Kidney (tissue), 14 donors: Measurements from ENCODE around the gene PARN. TPM values are rescaled to one million over a fixed set of nuclear protein-coding genes. Genes with fewer than 3 reads are reported as not detected.

ENCODE experiments used
- DNase-seq, 5 donors: peaks; one replicate each; pipeline ENCODE4 v3.0.0-alpha.2; 2013 to 2020
- FAIRE-seq: peaks from 2 replicates; lab custom pipeline; 2012; peaks lifted over from hg19 to GRCh38; lab: Jason Lieb, UNC
- H3K27ac ChIP-seq, 2 donors: one replicate each; pipeline ENCODE4 v1.7.0; 2013; ENCODE audit warnings: low read depth in 2 of 2, low read length in 2 of 2, inconsistent platforms in 1 of 2
- H3K27me3 ChIP-seq: one replicate; pipeline ENCODE4 v1.7.1; 2013; ENCODE audit warnings: low read length, inconsistent platforms; ENCODE audit not compliant: control insufficient read depth, insufficient read depth
- H3K36me3 ChIP-seq, 3 donors: one replicate each; pipeline versions ENCODE4 v1.7.0 to v1.7.1; 2013; ENCODE audit warnings: low read length in 3 of 3, control low read depth in 1 of 3, inconsistent platforms in 1 of 3; ENCODE audit not compliant: insufficient read depth in 3 of 3, control insufficient read depth in 2 of 3
- H3K4me1 ChIP-seq, 3 donors: one replicate each; pipeline versions ENCODE4 v1.7.0 to v1.7.1; 2013; ENCODE audit warnings: low read length in 3 of 3, inconsistent platforms in 1 of 3, low read depth in 1 of 3; ENCODE audit not compliant: control insufficient read depth in 2 of 3, insufficient read depth in 2 of 3
- H3K4me3 ChIP-seq, 3 donors: one replicate each; pipeline versions ENCODE4 v1.7.0 to v1.8.1; 2013; ENCODE audit warnings: low read length in 3 of 3, control low read depth in 1 of 3, inconsistent platforms in 1 of 3
- H3K9ac ChIP-seq, 3 donors: one replicate each; pipeline versions ENCODE4 v1.7.0 to v1.7.1; 2013; ENCODE audit warnings: low read length in 3 of 3, control low read depth in 1 of 3, inconsistent platforms in 1 of 3
- H3K9me3 ChIP-seq, 3 donors: one replicate each; pipeline versions ENCODE4 v1.7.0 to v1.7.1; 2013; ENCODE audit warnings: low read length in 3 of 3, control low read depth in 1 of 3, inconsistent platforms in 1 of 3; ENCODE audit not compliant: control insufficient read depth in 2 of 3, insufficient read depth in 1 of 3
- intact Hi-C: fragments of 100-400 bp; cut with DNase I; formaldehyde crosslinking; loops from one replicate; pipeline ENCODE4 v1.11.1; 2022
- polyA plus RNA-seq: library from polyadenylated mRNA; stranded (reverse); fragments of 350-450 nt; fragmentation: Illumina TruSeq; extraction: RNeasy Lipid Tissue Mini Kit (QIAGEN cat#74804); gene quantifications from one replicate; pipeline ENCODE4 v1.2.3, GENCODE V29; 2014; ENCODE audit warnings: low read depth, low replicate concordance; ENCODE audit not compliant: insufficient read depth
- total RNA-seq: library from RNA; stranded (reverse); fragmentation: NEBNext Ultra II Directional; extraction: Animal tissue kit (Norgen Biotek cat#: 25700); gene quantifications from one replicate; pipeline ENCODE4 v1.2.1, GENCODE V29; 2021
- TF ChIP-seq, protein P1 (sequence below): IDR thresholded peaks from 3 replicates; pipeline ENCODE4 v1.5.1; 2012; ENCODE audit warnings: mild to moderate bottlenecking, moderate library complexity, borderline replicate concordance; ENCODE audit not compliant: insufficient read depth; ENCODE audit errors: extremely low read depth
- donor health status: control.
- donor health status: control.
- donor health status: control.
- donor health status: control.
- donor health status: control.
- donor health status: DM: yes; HTN: yes; CAD: no.
- donor health status: Normal renal cell carcinoma (clear cell type).

The PARN gene
- total and polyA plus RNA-seq, 2 donors from 2014 or later = 17.3 to 32.5 TPM

DNA sequence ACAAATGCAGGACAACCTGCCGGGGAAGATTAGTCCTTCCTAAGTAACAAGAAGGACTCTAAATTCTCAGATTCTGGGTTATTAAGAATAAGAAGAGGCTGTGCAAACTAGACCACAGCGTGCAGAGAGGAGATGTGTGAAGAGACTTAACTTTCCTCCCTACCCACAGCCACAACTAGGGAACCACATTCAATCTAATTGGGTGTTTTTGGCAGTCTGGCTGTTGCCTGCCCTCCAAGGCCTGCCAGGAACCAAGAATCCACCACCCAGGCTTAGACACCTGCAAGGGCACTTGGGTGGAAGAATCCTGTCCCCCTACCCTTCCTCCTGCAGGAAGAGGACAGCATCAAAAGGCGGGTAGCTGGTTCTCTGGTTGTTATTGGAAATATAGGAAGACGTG is 202.0 kb downstream of the PARN start:
- H3K9ac ChIP-seq = no peak overlapping the region
- H3K4me1 ChIP-seq = no peaks in the 10 kb centered on the region
- H3K4me3 ChIP-seq = no peak overlapping the region
- H3K36me3 ChIP-seq = no peaks in the 10 kb centered on the region
- no peak for FAIRE-seq
- intact Hi-C loops = no loop called here
- no peak for DNase-seq
- peaks cover 0 to 4% (median 0%) of the 10 kb centered on the region in 3 donors for H3K9me3 ChIP-seq
- no peak overlapping the region for H3K27ac ChIP-seq
- no peaks in the 10 kb centered on the region for H3K27me3 ChIP-seq
- TF ChIP-seq, protein P1, sequence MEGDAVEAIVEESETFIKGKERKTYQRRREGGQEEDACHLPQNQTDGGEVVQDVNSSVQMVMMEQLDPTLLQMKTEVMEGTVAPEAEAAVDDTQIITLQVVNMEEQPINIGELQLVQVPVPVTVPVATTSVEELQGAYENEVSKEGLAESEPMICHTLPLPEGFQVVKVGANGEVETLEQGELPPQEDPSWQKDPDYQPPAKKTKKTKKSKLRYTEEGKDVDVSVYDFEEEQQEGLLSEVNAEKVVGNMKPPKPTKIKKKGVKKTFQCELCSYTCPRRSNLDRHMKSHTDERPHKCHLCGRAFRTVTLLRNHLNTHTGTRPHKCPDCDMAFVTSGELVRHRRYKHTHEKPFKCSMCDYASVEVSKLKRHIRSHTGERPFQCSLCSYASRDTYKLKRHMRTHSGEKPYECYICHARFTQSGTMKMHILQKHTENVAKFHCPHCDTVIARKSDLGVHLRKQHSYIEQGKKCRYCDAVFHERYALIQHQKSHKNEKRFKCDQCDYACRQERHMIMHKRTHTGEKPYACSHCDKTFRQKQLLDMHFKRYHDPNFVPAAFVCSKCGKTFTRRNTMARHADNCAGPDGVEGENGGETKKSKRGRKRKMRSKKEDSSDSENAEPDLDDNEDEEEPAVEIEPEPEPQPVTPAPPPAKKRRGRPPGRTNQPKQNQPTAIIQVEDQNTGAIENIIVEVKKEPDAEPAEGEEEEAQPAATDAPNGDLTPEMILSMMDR = no peak

DNA sequence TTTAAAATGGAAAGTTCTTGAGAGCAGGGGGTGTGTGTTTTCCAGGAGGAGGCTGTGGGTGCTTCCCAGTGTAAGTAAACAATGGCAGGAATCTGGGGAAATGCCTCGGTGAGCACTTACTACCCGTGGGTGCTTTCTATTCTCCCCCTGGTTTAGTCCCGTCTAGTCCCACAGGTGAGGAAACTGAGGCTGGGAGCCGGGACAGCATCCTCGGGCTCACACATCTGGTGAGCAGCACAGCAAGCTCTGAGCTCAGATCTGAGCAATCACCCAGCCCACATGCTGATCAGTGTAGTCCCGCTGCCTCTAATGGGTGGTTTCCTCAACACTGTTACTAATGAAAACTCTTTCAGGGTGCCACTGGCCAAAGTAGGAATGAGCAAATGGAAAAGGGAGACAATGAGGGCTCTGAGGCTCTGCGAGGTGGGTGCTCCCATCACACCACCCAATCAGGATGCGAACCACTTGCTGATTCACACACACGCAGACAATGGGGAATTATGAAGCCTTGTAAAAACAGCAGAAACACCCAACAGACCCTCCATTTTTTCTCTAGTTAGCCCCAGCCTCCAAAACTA is 202.6 kb downstream of the PARN start:
- no peak for FAIRE-seq

DNA sequence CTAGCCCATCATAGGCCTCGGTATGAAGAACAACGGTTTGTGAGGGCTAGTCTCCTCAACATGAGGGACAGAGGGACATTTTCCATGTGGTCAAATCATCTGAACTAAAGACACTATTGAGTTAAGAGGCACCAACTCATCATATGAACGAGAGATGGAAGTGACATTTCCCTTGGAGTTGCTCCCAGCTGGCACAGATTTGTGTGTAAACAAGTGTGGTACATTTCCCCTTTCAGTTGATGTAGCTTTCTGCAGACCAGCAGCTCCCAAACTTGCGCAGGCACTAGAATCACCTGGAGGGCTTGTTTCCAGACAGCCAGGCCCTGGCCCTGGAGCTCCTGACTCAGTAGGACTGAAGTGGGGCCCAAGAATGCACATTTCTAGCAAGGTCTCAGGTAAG is 205.5 kb downstream of the PARN start:
- DNase-seq = no peak
- H3K27ac ChIP-seq = no peak overlapping the region
- H3K36me3 ChIP-seq = no peaks in the 10 kb centered on the region
- H3K9me3 ChIP-seq = no peaks in the 10 kb centered on the region
- H3K9ac ChIP-seq = no peak overlapping the region
- H3K4me3 ChIP-seq = no peak overlapping the region
- no peak for FAIRE-seq
- no peaks in the 10 kb centered on the region for H3K27me3 ChIP-seq
- H3K4me1 ChIP-seq = no peaks in the 10 kb centered on the region
- TF ChIP-seq, protein P1 = no peak
- intact Hi-C loops = no loop called here

More for the DNA sequence above, 202.6 kb downstream of the PARN start:
- Histone ChIP-seq H3K27ac (no peak overlapping the region), H3K9me3 (peaks cover 0 to 4% (median 0%) of the 10 kb centered on the region in 3 donors), H3K4me1 (no peaks in the 10 kb centered on the region), H3K27me3 (no peaks in the 10 kb centered on the region), H3K4me3 (no peak overlapping the region), H3K9ac (no peak overlapping the region), H3K36me3 (no peaks in the 10 kb centered on the region)
- DNase-seq = no peak
- intact Hi-C loops = no loop called here
- TF ChIP-seq, protein P1 = no peak

DNA sequence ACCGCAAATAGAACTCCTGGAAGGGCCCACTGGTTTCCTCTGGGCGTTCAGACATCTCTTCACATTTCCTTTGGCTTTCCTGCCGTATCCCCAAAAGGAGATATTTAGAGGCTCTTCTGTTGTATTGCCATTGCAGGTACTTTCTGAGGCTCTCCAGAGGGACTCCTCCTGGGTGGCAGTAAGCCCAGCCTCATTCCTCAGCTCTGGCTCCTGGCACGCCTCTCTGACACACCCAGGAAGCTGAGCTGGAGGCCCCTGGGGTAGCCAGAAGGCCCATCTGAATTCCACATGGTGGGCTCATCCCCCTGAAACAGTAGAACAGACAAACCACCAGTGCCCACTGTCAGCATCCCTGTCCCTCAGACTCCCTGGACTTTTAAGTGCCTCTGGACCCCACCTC is 206.7 kb downstream of the PARN start:
- Histone ChIP-seq H3K4me1 (no peaks in the 10 kb centered on the region), H3K4me3 (no peak overlapping the region), H3K9me3 (no peaks in the 10 kb centered on the region), H3K27ac (no peak overlapping the region), H3K36me3 (no peaks in the 10 kb centered on the region), H3K27me3 (no peaks in the 10 kb centered on the region), H3K9ac (no peak overlapping the region)
- DNase-seq = no peak
- intact Hi-C loops = no loop called here
- FAIRE-seq = no peak
- TF ChIP-seq, protein P1 = no peak
